ENCODE data around the gene KRTAP5-9.

- TF ChIP-seq, protein P1, sequence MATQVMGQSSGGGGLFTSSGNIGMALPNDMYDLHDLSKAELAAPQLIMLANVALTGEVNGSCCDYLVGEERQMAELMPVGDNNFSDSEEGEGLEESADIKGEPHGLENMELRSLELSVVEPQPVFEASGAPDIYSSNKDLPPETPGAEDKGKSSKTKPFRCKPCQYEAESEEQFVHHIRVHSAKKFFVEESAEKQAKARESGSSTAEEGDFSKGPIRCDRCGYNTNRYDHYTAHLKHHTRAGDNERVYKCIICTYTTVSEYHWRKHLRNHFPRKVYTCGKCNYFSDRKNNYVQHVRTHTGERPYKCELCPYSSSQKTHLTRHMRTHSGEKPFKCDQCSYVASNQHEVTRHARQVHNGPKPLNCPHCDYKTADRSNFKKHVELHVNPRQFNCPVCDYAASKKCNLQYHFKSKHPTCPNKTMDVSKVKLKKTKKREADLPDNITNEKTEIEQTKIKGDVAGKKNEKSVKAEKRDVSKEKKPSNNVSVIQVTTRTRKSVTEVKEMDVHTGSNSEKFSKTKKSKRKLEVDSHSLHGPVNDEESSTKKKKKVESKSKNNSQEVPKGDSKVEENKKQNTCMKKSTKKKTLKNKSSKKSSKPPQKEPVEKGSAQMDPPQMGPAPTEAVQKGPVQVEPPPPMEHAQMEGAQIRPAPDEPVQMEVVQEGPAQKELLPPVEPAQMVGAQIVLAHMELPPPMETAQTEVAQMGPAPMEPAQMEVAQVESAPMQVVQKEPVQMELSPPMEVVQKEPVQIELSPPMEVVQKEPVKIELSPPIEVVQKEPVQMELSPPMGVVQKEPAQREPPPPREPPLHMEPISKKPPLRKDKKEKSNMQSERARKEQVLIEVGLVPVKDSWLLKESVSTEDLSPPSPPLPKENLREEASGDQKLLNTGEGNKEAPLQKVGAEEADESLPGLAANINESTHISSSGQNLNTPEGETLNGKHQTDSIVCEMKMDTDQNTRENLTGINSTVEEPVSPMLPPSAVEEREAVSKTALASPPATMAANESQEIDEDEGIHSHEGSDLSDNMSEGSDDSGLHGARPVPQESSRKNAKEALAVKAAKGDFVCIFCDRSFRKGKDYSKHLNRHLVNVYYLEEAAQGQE (IDR thresholded peaks at IDR 0.05): no peak
- TF ChIP-seq POLR2A (IDR thresholded peaks at IDR 0.05; ENCODE audit: low read length) (no peak), RAD21 (conservative IDR thresholded peaks at IDR 0.05 in 1 of 2, IDR thresholded peaks at IDR 0.05 in 1 of 2) (no peak), CTCF (IDR thresholded peaks at IDR 0.05) (no peak), MYC (IDR thresholded peaks at IDR 0.05; ENCODE audit: borderline replicate concordance, low read length) (no peak), RNF2 (IDR thresholded peaks at IDR 0.05; ENCODE audit: borderline replicate concordance, low read depth) (no peak), MAFK (IDR thresholded peaks at IDR 0.05; ENCODE audit: partially characterized antibody) (no peak), EP300 (IDR thresholded peaks at IDR 0.05) (no peak), USF2 (IDR thresholded peaks at IDR 0.05) (no peak), CHD2 (IDR thresholded peaks at IDR 0.05; ENCODE audit: low read length, partially characterized antibody) (no peak)
- TF ChIP-seq, protein P2, sequence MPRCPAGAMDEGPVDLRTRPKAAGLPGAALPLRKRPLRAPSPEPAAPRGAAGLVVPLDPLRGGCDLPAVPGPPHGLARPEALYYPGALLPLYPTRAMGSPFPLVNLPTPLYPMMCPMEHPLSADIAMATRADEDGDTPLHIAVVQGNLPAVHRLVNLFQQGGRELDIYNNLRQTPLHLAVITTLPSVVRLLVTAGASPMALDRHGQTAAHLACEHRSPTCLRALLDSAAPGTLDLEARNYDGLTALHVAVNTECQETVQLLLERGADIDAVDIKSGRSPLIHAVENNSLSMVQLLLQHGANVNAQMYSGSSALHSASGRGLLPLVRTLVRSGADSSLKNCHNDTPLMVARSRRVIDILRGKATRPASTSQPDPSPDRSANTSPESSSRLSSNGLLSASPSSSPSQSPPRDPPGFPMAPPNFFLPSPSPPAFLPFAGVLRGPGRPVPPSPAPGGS (IDR thresholded peaks at IDR 0.05): no peak
These were observed 26.2 kb downstream of the KRTAP5-9 start for GRCh38 chr11:71574418-71574817.
